ENCODE data around the gene GUCA1A.

- TF ChIP-seq RCOR1 (IDR thresholded peaks at IDR 0.05; ENCODE audit: insufficient replicate concordance, low read length) (no peak), CTCF (conservative IDR thresholded peaks at IDR 0.05; ENCODE audit: low read depth, low read length) (no peak), POLR2A (IDR thresholded peaks at IDR 0.05; ENCODE audit: low read depth, low read length) (no peak), CEBPB (IDR thresholded peaks at IDR 0.05; ENCODE audit: low read depth, low read length) (no peak), MXI1 (IDR thresholded peaks at IDR 0.05; ENCODE audit: borderline replicate concordance, low read depth, low read length) (no peak), CHD1 (IDR thresholded peaks at IDR 0.05; ENCODE audit: low read depth, low read length) (no peak), USF2 (IDR thresholded peaks at IDR 0.05; ENCODE audit: low read depth, low read length) (no peak), RFX5 (IDR thresholded peaks at IDR 0.05; ENCODE audit: low read depth, low read length) (no peak), MAFK (IDR thresholded peaks at IDR 0.05; ENCODE audit: low read depth, low read length) (no peak), SMC3 (IDR thresholded peaks at IDR 0.05; ENCODE audit: low read depth, low read length) (no peak), BHLHE40 (IDR thresholded peaks at IDR 0.05; ENCODE audit: low read depth, low read length) (no peak)
These were observed 37.4 kb upstream of the GUCA1A start for GRCh38 chr6:42135722-42136121.

Measured in IMR-90 (cell line).